HCT116 (cell line): ENCODE results near the gene TRIAP1. TPM values are rescaled to one million over a fixed set of nuclear protein-coding genes. Genes with fewer than 3 reads are reported as not detected.

ENCODE experiments used
- ATAC-seq: fragments of 200-7000 bp; cut with Tn5 transposase; 2 replicates; pipeline ENCODE4 v1.9.1; 2020; ENCODE audit warnings: mild to moderate bottlenecking, moderate library complexity
- BruUV-seq: library from RNA; stranded (reverse); fragments of 400-500 nt; replicated peaks from 2 replicates; lab custom pipeline; 2021; lab: Mats Ljungman, UMichigan
- CTCF ChIA-PET: fragments of 300-600 bp; sonication (Branson Sonifier 250); formaldehyde crosslinking; loops from one replicate; lab custom pipeline; 2021; ENCODE audit warnings: antibody characterized with exemption; lab: Charles Lee
- POLR2A ChIA-PET: fragments of 300-600, 350-600 bp; sonication (Branson Sonifier 250); formaldehyde crosslinking; loops from one replicate; lab custom pipeline; 2021; ENCODE audit warnings: antibody characterized with exemption; lab: Charles Lee
- RAD21 ChIA-PET, 2 experiments: fragments of 300-600 bp; sonication (Branson Sonifier 250); formaldehyde crosslinking; loops; one replicate each; lab custom pipeline; 2023; ENCODE audit warnings: low total read pairs in 2 of 2; ENCODE audit not compliant: uncharacterized antibody in 2 of 2, unreplicated experiment in 2 of 2, low non-redundant PET in 1 of 2; lab: Charles Lee
- DNase-seq: peaks from one replicate; pipeline ENCODE4 v3.0.0-alpha.2; 2010; ENCODE audit warnings: low read depth, low spot score
- H2AFZ ChIP-seq: fragments of 200-600 bp; shearing (Covaris generic), sonication (generic); 2 replicates; pipeline ENCODE4 v1.6.1; 2017; ENCODE audit warnings: low read depth, mixed run types, mixed read lengths, antibody characterized with exemption, low read length; ENCODE audit not compliant: poor library complexity, severe bottlenecking
- H3K27ac ChIP-seq: 2 replicates; pipeline ENCODE4 v1.5.1; 2012; ENCODE audit warnings: low read depth, low read length
- H3K27me3 ChIP-seq: fragments of 200-600 bp; sonication (generic); 2 replicates; pipeline ENCODE4 v1.6.1; 2016; ENCODE audit warnings: mixed run types, low read length, mixed read lengths; ENCODE audit not compliant: insufficient read depth
- H3K36me3 ChIP-seq, 2 experiments: fragments of 200-500 bp in 1 of 2; fragments of 200-600 bp in 1 of 2; sonication (Bioruptor generic) in 1 of 2; sonication (generic) in 1 of 2; 2 replicates each; pipeline versions ENCODE4 v1.5.1 to v1.6.1; 2014 to 2016; ENCODE audit warnings: low read length in 2 of 2, inconsistent platforms in 1 of 2, mixed read lengths in 1 of 2, mixed run types in 1 of 2; ENCODE audit not compliant: insufficient read depth in 2 of 2, control insufficient read depth in 1 of 2
- H3K4me1 ChIP-seq, 2 experiments: fragments of 200-600 bp in 1 of 2; sonication (generic) in 1 of 2; 2 replicates each; pipeline versions ENCODE4 v1.5.1 to v1.6.1; 2012 to 2017; ENCODE audit warnings: low read length in 2 of 2, inconsistent platforms in 1 of 2, mild to moderate bottlenecking in 1 of 2, mixed read lengths in 1 of 2, mixed run types in 1 of 2, moderate library complexity in 1 of 2; ENCODE audit not compliant: insufficient read depth in 2 of 2, control insufficient read depth in 1 of 2
- H3K4me2 ChIP-seq: fragments of 200-600 bp; sonication (generic); 2 replicates; pipeline ENCODE4 v1.6.1; 2017; ENCODE audit warnings: mixed run types, low read length, mixed read lengths
- H3K4me3 ChIP-seq, 2 experiments: fragments of 200-600 bp in 1 of 2; sonication (generic) in 1 of 2; replicated peaks in 1 of 2; 2 replicates each; pipeline ENCODE4 v1.5.1; 2011 to 2016; ENCODE audit warnings: low read length in 2 of 2, control low read depth in 1 of 2, low read depth in 1 of 2, mild to moderate bottlenecking in 1 of 2, mixed read lengths in 1 of 2, mixed run types in 1 of 2
- H3K79me2 ChIP-seq: fragments of 200-600 bp; sonication (generic); 2 replicates; pipeline ENCODE4 v1.6.1; 2017; ENCODE audit warnings: mild to moderate bottlenecking, mixed run types, low read length, moderate library complexity, mixed read lengths; ENCODE audit not compliant: insufficient read depth
- H3K9ac ChIP-seq: fragments of 200-600 bp; sonication (generic); 2 replicates; pipeline ENCODE4 v1.6.1; 2016; ENCODE audit warnings: low read length, mixed read lengths
- H3K9me2 ChIP-seq: fragments of 200-600 bp; sonication (generic), shearing (Covaris generic); 2 replicates; pipeline ENCODE4 v1.6.1; 2017; ENCODE audit warnings: mixed run types, mild to moderate bottlenecking, moderate library complexity; ENCODE audit not compliant: insufficient read depth
- H3K9me3 ChIP-seq, 2 experiments: fragments of 200-500 bp in 1 of 2; fragments of 200-600 bp in 1 of 2; sonication (Bioruptor generic) in 1 of 2; sonication (generic) in 1 of 2; 2 replicates each; pipeline ENCODE4 v1.6.1; 2014 to 2017; ENCODE audit warnings: low read length in 2 of 2, mixed read lengths in 2 of 2, inconsistent platforms in 1 of 2, low read depth in 1 of 2, mild to moderate bottlenecking in 1 of 2, mixed run types in 1 of 2, moderate library complexity in 1 of 2; ENCODE audit not compliant: control insufficient read depth in 1 of 2, insufficient read depth in 1 of 2
- H4K20me1 ChIP-seq: fragments of 200-600 bp; sonication (generic), shearing (Covaris generic); 2 replicates; pipeline ENCODE4 v1.6.1; 2017; ENCODE audit warnings: mixed run types, mild to moderate bottlenecking, moderate library complexity; ENCODE audit not compliant: insufficient read depth
- CBX3 ChIP-seq: IDR thresholded peaks from 2 replicates; pipeline ENCODE4 v1.6.1; 2012; ENCODE audit warnings: low read depth
- CEBPB ChIP-seq: IDR thresholded peaks from 2 replicates; pipeline ENCODE4 v1.6.1; 2012; ENCODE audit warnings: low read depth
- EGR1 ChIP-seq: IDR thresholded peaks from 2 replicates; pipeline ENCODE4 v1.6.1; 2012; ENCODE audit warnings: low read depth
- EZH2phosphoT487 ChIP-seq: fragments of 200-600 bp; IDR thresholded peaks from 2 replicates; pipeline ENCODE4 v1.6.1; 2018; ENCODE audit warnings: antibody characterized with exemption, borderline replicate concordance
- JUND ChIP-seq: IDR thresholded peaks from 2 replicates; pipeline ENCODE4 v1.6.1; 2012
- SIN3A ChIP-seq: IDR thresholded peaks from 2 replicates; pipeline ENCODE4 v1.6.1; 2012; ENCODE audit warnings: low read depth
- SRF ChIP-seq: IDR thresholded peaks from 2 replicates; pipeline ENCODE4 v1.6.1; 2012; ENCODE audit warnings: low read depth
- ZNF274 ChIP-seq: fragments of 200-500 bp; sonication (Bioruptor generic); IDR thresholded peaks from 2 replicates; pipeline ENCODE4 v1.6.1; 2014; ENCODE audit warnings: mild to moderate bottlenecking, low read depth, low read length, inconsistent platforms
- intact Hi-C: fragments of 100-400 bp; cut with micrococcal nuclease; formaldehyde crosslinking; loops from 2 replicates; pipeline ENCODE4 v1.10.0; 2022
- total RNA-seq: library from RNA; stranded (reverse); gene quantifications from one replicate; pipeline ENCODE4 v1.2.1, GENCODE V29; 2021; ENCODE audit not compliant: unreplicated experiment
- TF ChIP-seq, protein P1 (sequence below): IDR thresholded peaks from 2 replicates; pipeline ENCODE4 v1.6.1; 2012; ENCODE audit warnings: low read depth
- TF ChIP-seq, protein P2 (sequence below): IDR thresholded peaks from 2 replicates; pipeline ENCODE4 v1.6.1; 2012
- TF ChIP-seq, protein P3 (sequence below): IDR thresholded peaks from 2 replicates; pipeline ENCODE4 v1.6.1; 2011; ENCODE audit warnings: mild to moderate bottlenecking, low read length, moderate library complexity; ENCODE audit not compliant: insufficient replicate concordance; ENCODE audit errors: extremely low read depth

TRIAP1 gene
- total RNA-seq, 1 experiment from 2014 or later = 40.3 TPM

DNA sequence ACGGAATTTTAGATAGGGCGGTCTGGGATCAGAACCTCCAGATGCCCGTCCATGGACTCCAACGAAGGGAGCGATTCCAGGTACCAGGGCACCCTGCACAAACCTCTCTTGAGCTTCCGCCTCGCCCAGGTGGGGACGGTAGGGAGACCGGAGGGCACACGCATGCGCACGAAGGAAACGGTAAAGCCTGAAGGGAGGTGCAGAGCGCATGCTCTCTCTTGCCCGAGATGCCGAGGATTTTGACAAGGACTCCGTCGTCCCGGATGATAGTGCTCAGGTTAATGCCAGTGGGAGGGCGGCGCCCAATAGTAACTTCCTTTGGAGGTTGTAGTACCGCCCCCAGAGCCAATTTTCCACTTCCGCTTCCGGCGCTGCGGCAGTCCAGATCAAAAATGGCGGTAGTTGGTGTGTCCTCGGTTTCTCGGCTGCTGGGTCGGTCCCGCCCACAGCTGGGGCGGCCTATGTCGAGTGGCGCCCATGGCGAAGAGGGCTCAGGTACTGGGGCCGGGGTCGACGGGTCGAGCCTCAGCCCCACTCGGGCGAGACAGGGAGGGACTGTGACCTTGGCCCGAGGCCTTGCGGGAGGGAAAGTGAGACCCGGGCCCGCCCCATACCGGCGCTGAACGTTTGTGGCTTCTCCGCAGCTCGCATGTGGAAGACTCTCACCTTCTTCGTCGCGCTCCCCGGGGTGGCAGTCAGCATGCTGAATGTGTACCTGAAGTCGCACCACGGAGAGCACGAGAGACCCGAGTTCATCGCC lies 8.3 kb downstream of the TRIAP1 start, which contains the start of gene COX6A1 (continued):
- TF ChIP-seq, protein P1, sequence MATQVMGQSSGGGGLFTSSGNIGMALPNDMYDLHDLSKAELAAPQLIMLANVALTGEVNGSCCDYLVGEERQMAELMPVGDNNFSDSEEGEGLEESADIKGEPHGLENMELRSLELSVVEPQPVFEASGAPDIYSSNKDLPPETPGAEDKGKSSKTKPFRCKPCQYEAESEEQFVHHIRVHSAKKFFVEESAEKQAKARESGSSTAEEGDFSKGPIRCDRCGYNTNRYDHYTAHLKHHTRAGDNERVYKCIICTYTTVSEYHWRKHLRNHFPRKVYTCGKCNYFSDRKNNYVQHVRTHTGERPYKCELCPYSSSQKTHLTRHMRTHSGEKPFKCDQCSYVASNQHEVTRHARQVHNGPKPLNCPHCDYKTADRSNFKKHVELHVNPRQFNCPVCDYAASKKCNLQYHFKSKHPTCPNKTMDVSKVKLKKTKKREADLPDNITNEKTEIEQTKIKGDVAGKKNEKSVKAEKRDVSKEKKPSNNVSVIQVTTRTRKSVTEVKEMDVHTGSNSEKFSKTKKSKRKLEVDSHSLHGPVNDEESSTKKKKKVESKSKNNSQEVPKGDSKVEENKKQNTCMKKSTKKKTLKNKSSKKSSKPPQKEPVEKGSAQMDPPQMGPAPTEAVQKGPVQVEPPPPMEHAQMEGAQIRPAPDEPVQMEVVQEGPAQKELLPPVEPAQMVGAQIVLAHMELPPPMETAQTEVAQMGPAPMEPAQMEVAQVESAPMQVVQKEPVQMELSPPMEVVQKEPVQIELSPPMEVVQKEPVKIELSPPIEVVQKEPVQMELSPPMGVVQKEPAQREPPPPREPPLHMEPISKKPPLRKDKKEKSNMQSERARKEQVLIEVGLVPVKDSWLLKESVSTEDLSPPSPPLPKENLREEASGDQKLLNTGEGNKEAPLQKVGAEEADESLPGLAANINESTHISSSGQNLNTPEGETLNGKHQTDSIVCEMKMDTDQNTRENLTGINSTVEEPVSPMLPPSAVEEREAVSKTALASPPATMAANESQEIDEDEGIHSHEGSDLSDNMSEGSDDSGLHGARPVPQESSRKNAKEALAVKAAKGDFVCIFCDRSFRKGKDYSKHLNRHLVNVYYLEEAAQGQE = no peak
- peak; percentile 51; the same call in 1 of the 2 replicates for TF ChIP-seq SIN3A
- TF ChIP-seq, protein P2, sequence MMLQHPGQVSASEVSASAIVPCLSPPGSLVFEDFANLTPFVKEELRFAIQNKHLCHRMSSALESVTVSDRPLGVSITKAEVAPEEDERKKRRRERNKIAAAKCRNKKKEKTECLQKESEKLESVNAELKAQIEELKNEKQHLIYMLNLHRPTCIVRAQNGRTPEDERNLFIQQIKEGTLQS = no peak
- TF ChIP-seq, all 23 proteins: peak for 8

DNA sequence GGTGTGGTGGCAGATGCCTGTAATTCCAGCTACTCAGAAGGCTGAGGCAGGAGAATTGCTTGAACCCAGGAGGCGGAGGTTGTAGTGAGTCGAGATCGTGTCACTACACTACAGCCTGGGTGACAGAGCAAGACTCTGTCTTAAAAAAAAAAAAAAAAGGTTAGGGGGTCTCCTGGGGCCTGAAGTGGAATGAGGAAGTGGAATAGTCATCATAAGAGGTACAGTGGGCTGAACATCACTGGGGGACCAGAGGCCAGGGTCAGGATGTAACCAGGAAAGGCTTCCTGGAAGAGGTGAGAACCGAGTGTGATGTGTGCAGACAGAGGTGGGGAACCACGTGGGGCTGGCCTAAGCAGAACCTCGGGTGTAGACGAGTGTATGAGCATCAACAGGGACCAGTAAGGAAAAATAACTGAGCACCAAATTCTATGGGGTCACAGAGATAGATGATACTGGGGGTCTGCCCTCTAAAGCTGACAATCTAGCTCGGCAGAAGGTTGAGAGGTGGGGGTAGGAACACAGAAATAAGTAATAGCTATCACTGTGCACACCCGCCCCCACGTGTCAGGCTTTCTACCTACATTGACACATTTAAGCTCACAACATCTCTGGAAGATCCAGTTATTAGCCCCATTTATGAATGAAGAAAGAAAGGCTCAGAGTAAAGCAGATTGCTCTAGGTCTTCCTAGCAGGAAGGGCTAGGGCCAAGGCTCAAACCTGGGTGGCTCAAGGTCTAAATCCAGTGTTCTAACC lies 13.2 kb downstream of the TRIAP1 start:
- ChIA-PET RAD21 (no interaction called here), POLR2A (no interaction called here), CTCF (no interaction called here)
- H3K4me1 ChIP-seq = peaks cover 3 to 35% of the 10 kb centered on the region in 2 experiments; a peak in 3 of 4 replicates
- DNase-seq (no peak), ATAC-seq (no peak)
- H2AFZ ChIP-seq = no peak overlapping the region
- H3K9me3 ChIP-seq = no peaks in the 10 kb centered on the region; a peak in 1 of 4 replicates
- no peak overlapping the region for H3K27ac ChIP-seq
- H3K27me3 ChIP-seq = no peaks in the 10 kb centered on the region
- no TSS peak for BruUV-seq
- intact Hi-C loops = loop anchor here (10.0 kb wide), 2 partner anchors 198 to 212 kb away; partner anchors contain the start of gene CABP1
- no peaks in the 10 kb centered on the region for H3K36me3 ChIP-seq
- peaks cover under 1% of the 10 kb centered on the region; the same call in 1 of the 2 replicates for H3K79me2 ChIP-seq
- no peak overlapping the region for H3K4me3 ChIP-seq
- no peak overlapping the region for H3K9ac ChIP-seq
- H3K9me2 ChIP-seq = no peaks in the 10 kb centered on the region
- no peaks in the 10 kb centered on the region for H4K20me1 ChIP-seq
- no peak overlapping the region for H3K4me2 ChIP-seq
- no peak for TF ChIP-seq CBX3
- TF ChIP-seq, protein P2 = no peak
- TF ChIP-seq EGR1 = no peak
- no peak for TF ChIP-seq CEBPB
- TF ChIP-seq EZH2phosphoT487 = no peak
- no peak for TF ChIP-seq ZNF274
- no peak for TF ChIP-seq SIN3A
- TF ChIP-seq, protein P1 = no peak
- no peak for TF ChIP-seq JUND
- no peak for TF ChIP-seq SRF
- TF ChIP-seq, protein P3, sequence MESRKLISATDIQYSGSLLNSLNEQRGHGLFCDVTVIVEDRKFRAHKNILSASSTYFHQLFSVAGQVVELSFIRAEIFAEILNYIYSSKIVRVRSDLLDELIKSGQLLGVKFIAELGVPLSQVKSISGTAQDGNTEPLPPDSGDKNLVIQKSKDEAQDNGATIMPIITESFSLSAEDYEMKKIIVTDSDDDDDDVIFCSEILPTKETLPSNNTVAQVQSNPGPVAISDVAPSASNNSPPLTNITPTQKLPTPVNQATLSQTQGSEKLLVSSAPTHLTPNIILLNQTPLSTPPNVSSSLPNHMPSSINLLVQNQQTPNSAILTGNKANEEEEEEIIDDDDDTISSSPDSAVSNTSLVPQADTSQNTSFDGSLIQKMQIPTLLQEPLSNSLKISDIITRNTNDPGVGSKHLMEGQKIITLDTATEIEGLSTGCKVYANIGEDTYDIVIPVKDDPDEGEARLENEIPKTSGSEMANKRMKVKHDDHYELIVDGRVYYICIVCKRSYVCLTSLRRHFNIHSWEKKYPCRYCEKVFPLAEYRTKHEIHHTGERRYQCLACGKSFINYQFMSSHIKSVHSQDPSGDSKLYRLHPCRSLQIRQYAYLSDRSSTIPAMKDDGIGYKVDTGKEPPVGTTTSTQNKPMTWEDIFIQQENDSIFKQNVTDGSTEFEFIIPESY = no peak
